ENCODE measurements around the gene DUSP21.
"Not testable (repeated sequence)": the region's sequence is repeated elsewhere in the genome, so short reads cannot be mapped to it uniquely, and the experiment has no call there.

Gene DUSP21

DNA sequence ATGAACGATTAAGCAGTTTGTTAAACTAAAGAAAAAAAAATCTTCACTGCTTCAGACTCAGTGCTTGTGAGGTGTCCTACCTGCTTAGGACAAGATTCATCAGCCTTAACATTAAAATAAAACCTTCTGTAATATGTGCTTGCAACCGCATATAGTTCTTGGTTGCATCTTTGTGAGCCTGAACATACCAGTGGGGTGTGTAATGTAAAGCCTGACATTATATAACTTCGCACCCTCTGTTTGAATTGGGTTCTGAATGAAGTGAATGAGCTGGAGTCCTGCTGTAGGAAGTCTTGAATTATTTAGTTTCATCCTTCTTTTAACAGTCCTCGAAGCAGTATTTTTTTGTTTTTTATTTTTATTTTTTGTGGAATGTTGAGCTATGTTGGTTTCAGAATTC, 32.3 kb downstream of the DUSP21 start:
- DNase-seq (ENCODE audit: low read depth) = no peak

DNA sequence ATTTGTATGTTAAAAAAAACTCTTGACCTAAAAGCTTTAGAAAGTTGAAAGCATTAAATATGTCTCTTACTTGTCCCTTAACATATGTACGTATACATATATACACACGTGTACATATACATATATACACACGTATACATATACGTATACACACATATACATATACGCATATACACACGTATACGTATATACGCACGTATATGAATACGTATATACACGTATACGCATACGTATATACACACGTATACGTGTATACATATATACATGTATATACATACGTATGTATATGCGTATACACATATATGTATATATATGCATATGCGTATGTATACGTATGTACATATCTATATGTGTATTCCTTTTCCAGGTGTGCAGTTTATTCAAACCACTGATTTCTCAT, 32.9 kb downstream of the DUSP21 start:
- no peak for DNase-seq (ENCODE audit: low read depth)

DNA sequence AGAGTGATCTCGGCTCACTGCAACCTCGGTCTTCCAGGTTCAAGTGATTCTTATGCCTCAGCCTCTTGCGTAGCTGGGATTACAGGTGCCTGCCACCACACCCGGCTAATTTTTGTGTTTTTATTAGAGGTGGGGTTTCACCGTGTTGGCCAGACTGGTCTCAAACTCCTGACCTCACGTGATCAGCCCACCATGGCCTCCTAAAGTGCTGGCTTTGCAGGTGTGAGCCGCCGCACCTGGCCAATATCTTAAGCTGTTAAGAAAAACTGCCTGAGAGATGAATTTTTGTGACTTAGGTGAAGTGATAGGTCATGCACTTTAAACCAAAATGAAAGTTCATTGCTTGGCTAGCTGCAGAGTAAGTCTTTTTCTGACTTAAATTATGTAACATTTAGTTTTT, 35.0 kb downstream of the DUSP21 start:
- DNase-seq (ENCODE audit: low read depth) = no peak

DNA sequence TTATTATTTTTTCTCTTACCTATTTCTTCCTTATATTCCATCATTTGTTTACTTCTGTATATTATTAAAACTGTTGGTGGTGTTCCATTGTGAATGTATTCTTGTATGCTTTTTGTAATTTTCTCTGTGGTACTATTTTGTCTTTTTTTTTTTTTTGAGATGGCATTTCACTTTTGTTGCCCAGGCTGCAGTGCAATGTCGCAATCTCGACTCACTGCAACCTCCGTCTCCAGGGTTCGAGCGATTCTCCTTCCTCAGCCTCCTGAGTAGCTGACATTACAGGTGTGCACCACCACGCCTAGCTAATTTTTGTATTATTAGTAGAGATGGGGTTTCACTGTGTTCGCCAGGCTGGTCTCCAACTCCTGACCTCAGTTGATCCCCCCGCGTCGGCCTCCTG, 37.7 kb downstream of the DUSP21 start:
- DNase-seq (ENCODE audit: low read depth) = no peak

DNA sequence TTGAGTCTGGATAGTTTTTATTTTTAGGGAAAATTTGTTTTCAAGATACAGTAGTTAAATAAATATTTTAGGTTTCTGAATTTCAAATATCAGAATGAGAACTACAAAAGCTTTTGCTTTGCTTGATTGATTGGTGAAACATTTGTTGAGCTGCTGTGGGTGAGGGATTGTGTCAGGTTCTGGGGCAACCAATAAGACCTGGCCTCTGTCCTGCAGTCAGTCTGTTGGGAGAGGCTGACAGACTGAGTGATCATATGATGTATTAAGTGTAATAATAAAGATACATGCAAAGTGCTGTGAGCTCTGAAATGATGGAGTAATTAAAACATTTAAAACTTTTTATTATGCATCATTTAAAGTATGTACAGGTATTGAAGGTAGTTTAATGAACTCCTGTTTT, 38.8 kb downstream of the DUSP21 start:
- no peak for DNase-seq (ENCODE audit: low read depth)

DNA sequence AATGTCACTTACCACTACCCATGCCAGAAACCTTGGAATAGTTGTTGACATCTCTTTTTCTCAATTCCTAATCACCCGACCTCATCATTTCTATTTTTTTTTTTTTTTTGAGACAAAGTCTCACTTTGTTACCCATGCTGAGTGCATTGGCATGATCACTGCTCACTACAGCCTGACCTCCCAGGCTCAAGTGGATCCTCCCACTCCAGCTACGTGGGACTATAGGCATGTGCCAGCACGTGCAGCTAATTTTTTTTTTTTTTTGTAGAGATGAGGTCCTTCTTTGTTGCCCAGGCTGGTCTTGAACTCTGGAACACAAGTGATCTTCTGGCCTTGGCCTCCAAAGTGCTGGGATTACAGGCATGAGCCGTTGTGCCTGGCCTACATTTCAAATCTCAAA, 41.1 kb downstream of the DUSP21 start:
- DNase-seq (ENCODE audit: low read depth) = no peak

DNA sequence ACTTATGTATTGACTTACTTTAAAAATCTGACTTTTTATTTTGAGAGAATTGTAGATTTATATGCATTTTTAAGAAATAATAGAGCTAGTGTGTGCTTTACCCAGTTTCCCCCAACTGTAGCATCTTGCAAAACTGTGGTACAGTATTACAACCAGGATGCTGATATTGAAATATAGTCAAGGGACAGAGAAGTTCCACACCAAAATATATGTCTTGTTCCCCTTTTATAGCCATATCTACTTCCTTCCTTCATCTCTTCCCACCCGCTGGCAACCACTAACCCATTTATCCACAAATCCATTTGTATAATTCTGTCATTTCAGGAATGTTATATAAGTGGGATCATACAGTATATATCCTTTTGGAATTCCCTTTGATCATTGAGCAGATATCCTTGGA, 46.0 kb downstream of the DUSP21 start:
- DNase-seq (ENCODE audit: low read depth) = no peak

DNA sequence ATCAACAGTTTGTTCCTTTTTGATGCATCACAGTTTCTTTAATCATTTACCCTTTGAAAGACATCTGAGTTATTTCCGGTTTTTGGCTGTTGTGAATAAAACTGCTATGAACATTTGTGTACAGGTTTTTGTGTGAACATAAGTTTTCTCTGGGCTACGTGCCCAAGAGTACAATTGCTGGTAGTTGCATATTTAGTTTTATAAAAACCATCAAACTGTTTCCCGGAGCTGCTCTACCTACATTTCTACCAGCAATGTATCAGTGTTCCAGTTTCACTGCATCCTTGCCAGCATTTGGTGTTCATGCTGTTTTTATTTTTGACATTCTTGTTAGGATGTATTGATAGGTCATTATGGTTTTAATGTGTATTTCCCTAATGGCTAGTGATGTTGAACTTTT, 46.4 kb downstream of the DUSP21 start:
- no peak for DNase-seq (ENCODE audit: low read depth)

DNA sequence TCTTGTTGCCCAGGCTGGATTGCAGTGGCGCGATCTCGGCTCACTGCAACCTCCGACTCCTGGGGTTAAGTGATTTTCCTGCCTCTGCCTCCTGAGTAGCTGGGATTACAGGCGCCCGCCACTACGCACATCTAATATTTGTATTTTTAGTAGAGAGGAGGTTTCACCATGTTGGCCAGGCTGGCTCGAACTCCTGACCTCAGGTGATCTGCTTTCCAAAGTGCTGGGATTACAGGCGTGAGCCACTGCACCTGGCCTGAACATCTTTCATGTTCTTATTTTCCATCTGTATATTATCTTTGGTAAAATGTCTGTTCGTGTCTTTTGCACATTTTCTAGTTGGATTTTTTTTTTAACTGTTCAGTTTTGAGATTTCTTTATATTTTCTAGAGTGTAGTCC, 46.9 kb downstream of the DUSP21 start:
- not testable (repeated sequence) for DNase-seq (ENCODE audit: low read depth)

DNA sequence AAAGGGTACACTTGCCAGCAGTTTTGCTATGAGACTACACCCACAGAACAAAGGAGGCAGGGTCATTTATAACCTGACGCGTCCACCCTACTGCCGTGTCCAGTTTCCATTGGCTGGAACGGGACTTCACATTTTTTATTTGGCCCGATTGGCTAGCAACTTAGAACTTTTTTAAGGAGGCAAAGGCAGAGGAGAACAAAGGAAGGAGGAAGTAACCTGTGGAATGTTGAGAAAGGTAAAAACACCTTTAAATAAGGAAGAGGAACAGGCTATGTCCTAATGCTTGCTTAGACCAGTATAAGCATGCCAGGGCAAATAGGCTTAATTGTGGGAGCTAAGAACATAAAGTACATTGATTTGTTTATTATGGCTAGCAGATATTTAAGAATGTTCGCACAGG, 47.8 kb downstream of the DUSP21 start:
- no peak for DNase-seq (ENCODE audit: low read depth)
